ENCODE results near the gene MGAT4A. TPM values are rescaled to one million over a fixed set of nuclear protein-coding genes. Genes with fewer than 3 reads are reported as not detected.

MGAT4A gene
- total RNA-seq, 6 experiments from 2014 or later = 0.14 TPM; not detected in 5

GRCh38 chr2:98726205-98726604 is 4.7 kb downstream of the MGAT4A start:
- no peaks in the 10 kb centered on the region for H3K36me3 Mint-ChIP-seq (ENCODE audit: low read depth)
- H3K27me3 Mint-ChIP-seq (ENCODE audit: insufficient read depth) = peaks cover 31% of the 10 kb centered on the region
- TF ChIP-seq, protein P1, sequence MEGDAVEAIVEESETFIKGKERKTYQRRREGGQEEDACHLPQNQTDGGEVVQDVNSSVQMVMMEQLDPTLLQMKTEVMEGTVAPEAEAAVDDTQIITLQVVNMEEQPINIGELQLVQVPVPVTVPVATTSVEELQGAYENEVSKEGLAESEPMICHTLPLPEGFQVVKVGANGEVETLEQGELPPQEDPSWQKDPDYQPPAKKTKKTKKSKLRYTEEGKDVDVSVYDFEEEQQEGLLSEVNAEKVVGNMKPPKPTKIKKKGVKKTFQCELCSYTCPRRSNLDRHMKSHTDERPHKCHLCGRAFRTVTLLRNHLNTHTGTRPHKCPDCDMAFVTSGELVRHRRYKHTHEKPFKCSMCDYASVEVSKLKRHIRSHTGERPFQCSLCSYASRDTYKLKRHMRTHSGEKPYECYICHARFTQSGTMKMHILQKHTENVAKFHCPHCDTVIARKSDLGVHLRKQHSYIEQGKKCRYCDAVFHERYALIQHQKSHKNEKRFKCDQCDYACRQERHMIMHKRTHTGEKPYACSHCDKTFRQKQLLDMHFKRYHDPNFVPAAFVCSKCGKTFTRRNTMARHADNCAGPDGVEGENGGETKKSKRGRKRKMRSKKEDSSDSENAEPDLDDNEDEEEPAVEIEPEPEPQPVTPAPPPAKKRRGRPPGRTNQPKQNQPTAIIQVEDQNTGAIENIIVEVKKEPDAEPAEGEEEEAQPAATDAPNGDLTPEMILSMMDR (IDR thresholded peaks at IDR 0.05) = no peak
- no peak overlapping the region for H3K4me3 Mint-ChIP-seq
- no peaks in the 10 kb centered on the region for H3K4me1 Mint-ChIP-seq (ENCODE audit: low read depth)
- H3K27ac Mint-ChIP-seq = no peak overlapping the region
- no peaks in the 10 kb centered on the region for H3K9me3 Mint-ChIP-seq
- DNase-seq = no peak

DNA sequence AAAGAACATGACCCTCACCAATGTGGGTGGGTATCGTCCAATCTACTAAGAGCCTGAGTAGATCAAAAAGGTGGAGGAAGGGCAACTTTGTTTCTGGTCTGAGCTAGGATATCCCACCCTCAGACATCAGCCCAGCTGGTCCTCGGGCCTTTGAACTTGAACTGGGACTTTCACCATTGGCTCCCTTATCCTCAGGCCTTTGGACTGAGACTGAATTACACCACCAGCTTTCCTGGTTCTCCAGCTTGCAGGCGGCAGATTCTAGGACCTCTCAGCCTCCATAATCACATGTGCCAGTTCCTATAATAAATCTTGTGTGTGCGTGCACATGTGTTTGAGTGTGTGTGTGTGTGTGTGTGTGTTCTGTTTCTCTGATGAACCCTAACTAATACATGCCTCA is 10.6 kb downstream of the MGAT4A start:
- Mint-ChIP-seq H3K27ac (no peak overlapping the region), H3K27me3 (ENCODE audit: insufficient read depth) (peaks cover 13% of the 10 kb centered on the region), H3K9me3 (no peaks in the 10 kb centered on the region), H3K36me3 (ENCODE audit: low read depth) (no peaks in the 10 kb centered on the region), H3K4me1 (ENCODE audit: low read depth) (no peaks in the 10 kb centered on the region), H3K4me3 (no peak overlapping the region)
- TF ChIP-seq, protein P1 (IDR thresholded peaks at IDR 0.05) = no peak
- no peak for DNase-seq

GRCh38 chr2:98717621-98718020 is 13.3 kb downstream of the MGAT4A start:
- Mint-ChIP-seq H3K27me3 (ENCODE audit: insufficient read depth) (peaks cover 10% of the 10 kb centered on the region), H3K27ac (no peak overlapping the region), H3K4me1 (ENCODE audit: low read depth) (no peaks in the 10 kb centered on the region), H3K9me3 (no peaks in the 10 kb centered on the region), H3K4me3 (no peak overlapping the region), H3K36me3 (ENCODE audit: low read depth) (no peaks in the 10 kb centered on the region)
- TF ChIP-seq, protein P1 (IDR thresholded peaks at IDR 0.05) = no peak
- no peak for DNase-seq

GRCh38 chr2:98716786-98717185 is 14.1 kb downstream of the MGAT4A start:
- Mint-ChIP-seq H3K27ac (no peak overlapping the region), H3K4me1 (ENCODE audit: low read depth) (no peaks in the 10 kb centered on the region), H3K27me3 (ENCODE audit: insufficient read depth) (peaks cover 12% of the 10 kb centered on the region), H3K9me3 (no peaks in the 10 kb centered on the region), H3K36me3 (ENCODE audit: low read depth) (no peaks in the 10 kb centered on the region), H3K4me3 (no peak overlapping the region)
- TF ChIP-seq, protein P1 (IDR thresholded peaks at IDR 0.05) = no peak
- no peak for DNase-seq

GRCh38 chr2:98715812-98716451 is 15.0 kb downstream of the MGAT4A start:
- TF ChIP-seq, protein P1 (IDR thresholded peaks at IDR 0.05) = no peak
- no peak overlapping the region for H3K27ac Mint-ChIP-seq
- no peak overlapping the region for H3K4me3 Mint-ChIP-seq
- H3K9me3 Mint-ChIP-seq = no peaks in the 10 kb centered on the region
- no peaks in the 10 kb centered on the region for H3K36me3 Mint-ChIP-seq (ENCODE audit: low read depth)
- no peaks in the 10 kb centered on the region for H3K4me1 Mint-ChIP-seq (ENCODE audit: low read depth)
- H3K27me3 Mint-ChIP-seq (ENCODE audit: insufficient read depth) = peaks cover 9% of the 10 kb centered on the region
- DNase-seq = no peak

All from HFFc6 (cell line).